PFSK-1 (cell line): ENCODE measurements around the gene TMEM37.

Experiments
- FOXP2 ChIP-seq: optimal IDR thresholded peaks from 2 replicates; pipeline ENCODE3; 2011; ENCODE audit warnings: borderline replicate concordance, control low read depth, inconsistent platforms; ENCODE audit not compliant: insufficient read depth; ENCODE audit errors: extremely low read length, extremely low read depth
- POLR2AphosphoS5 ChIP-seq: IDR thresholded peaks from 2 replicates; pipeline ENCODE4 v1.6.1; 2012; ENCODE audit warnings: low read depth, mild to moderate bottlenecking, control low read depth, low read length, moderate library complexity
- SIN3A ChIP-seq: IDR thresholded peaks from 2 replicates; pipeline ENCODE4 v1.6.1; 2012; ENCODE audit warnings: mild to moderate bottlenecking, low read length, moderate library complexity, borderline replicate concordance; ENCODE audit not compliant: insufficient read depth
- TAF1 ChIP-seq: IDR thresholded peaks from 2 replicates; pipeline ENCODE4 v1.6.1; 2012; ENCODE audit warnings: low read length, control low read depth, borderline replicate concordance; ENCODE audit not compliant: insufficient read depth
- TF ChIP-seq, protein P1 (sequence below), 2 experiments: IDR thresholded peaks; 2 replicates each; pipeline versions ENCODE4 v1.6.1 to v1.8.0; 2011 to 2012; ENCODE audit warnings: low read depth in 2 of 2, low read length in 2 of 2, control low read depth in 1 of 2, inconsistent platforms in 1 of 2, mild to moderate bottlenecking in 1 of 2, moderate library complexity in 1 of 2; ENCODE audit not compliant: insufficient read depth in 1 of 2

TMEM37 gene

DNA sequence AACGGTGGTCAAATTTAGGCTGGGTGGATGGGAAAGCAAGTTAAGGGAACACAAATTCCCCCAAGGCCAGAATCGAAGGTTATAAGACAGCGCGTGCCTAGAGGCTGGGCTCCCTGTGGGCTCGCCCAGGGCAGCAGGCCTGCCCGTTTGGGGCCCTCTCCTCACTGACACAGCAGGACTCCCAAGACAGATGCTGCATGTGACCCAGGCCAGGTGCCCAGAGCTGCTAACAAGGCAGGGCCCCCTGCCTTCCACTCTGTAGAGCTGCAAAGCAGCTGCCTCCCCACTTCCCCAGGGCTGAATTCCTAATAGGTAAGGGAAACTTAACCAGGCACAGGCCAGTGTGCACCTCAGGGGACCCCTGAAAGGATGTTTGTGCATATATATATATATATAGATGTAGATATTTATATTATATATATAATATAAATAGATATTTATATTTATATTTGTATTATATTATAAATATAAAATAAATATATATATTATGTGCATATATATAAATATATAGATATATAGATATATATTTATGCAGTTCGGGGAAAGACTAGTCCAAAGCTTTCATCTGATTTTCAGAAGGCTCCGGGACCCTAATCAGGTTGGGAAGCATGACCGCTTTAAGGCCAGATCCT, 43.7 kb downstream of the TMEM37 start:
- TF ChIP-seq SIN3A (no peak), POLR2AphosphoS5 (no peak), FOXP2 (no peak), TAF1 (no peak)
- TF ChIP-seq, protein P1, sequence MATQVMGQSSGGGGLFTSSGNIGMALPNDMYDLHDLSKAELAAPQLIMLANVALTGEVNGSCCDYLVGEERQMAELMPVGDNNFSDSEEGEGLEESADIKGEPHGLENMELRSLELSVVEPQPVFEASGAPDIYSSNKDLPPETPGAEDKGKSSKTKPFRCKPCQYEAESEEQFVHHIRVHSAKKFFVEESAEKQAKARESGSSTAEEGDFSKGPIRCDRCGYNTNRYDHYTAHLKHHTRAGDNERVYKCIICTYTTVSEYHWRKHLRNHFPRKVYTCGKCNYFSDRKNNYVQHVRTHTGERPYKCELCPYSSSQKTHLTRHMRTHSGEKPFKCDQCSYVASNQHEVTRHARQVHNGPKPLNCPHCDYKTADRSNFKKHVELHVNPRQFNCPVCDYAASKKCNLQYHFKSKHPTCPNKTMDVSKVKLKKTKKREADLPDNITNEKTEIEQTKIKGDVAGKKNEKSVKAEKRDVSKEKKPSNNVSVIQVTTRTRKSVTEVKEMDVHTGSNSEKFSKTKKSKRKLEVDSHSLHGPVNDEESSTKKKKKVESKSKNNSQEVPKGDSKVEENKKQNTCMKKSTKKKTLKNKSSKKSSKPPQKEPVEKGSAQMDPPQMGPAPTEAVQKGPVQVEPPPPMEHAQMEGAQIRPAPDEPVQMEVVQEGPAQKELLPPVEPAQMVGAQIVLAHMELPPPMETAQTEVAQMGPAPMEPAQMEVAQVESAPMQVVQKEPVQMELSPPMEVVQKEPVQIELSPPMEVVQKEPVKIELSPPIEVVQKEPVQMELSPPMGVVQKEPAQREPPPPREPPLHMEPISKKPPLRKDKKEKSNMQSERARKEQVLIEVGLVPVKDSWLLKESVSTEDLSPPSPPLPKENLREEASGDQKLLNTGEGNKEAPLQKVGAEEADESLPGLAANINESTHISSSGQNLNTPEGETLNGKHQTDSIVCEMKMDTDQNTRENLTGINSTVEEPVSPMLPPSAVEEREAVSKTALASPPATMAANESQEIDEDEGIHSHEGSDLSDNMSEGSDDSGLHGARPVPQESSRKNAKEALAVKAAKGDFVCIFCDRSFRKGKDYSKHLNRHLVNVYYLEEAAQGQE (IDR thresholded peaks at IDR 0.05; ENCODE audit: insufficient read depth in 1 of 2, low read depth in 2 of 2, low read length in 2 of 2), result no peak

GRCh38 chr2:119475857-119476244, 44.2 kb downstream of the TMEM37 start:
- TF ChIP-seq TAF1, result no peak
- no peak for TF ChIP-seq FOXP2
- TF ChIP-seq SIN3A, result no peak
- TF ChIP-seq, protein P1 (IDR thresholded peaks at IDR 0.05; ENCODE audit: insufficient read depth in 1 of 2, low read depth in 2 of 2, low read length in 2 of 2), result no peak
- TF ChIP-seq POLR2AphosphoS5, result no peak

DNA sequence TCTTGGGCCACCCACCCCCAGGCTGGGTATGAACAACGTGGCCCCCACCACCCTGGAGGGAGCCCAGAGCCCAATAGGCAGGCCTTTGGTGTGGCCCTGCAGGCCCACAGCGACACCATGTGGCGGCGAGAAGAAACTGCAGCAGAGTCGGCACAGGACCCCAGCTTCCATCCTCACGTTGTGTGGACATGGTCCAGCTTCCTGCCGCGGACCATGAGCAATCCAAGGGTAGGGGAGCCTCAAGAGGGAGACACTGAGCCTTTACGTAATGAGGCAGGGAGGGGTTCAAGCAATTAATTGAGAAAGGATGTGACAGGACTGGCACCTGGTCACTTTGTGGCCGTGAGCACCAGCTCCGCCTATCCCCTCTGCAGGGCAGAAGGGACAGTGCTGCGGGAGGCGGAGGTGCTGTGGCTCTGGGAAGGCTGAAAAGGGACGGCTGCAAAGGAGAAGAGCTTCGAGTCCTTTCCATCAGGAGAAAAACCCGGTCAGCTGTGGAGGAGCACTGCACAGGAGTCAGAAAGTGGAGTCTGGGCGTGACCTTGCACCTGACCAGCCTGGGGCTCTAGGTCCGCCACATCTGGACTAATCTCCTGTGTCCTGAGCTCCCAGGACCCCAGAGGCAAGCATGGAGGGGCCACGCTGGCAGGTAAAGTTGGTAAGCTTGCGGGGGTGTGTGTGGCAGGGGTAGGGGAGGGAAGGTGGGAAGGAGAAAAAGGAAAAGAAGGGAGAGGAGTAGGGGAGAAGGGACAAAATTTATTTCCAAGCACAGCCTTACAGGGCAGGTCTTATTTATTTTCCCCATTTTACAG, 44.9 kb downstream of the TMEM37 start:
- TF ChIP-seq POLR2AphosphoS5, result no peak
- no peak for TF ChIP-seq FOXP2
- TF ChIP-seq, protein P1 (IDR thresholded peaks at IDR 0.05; ENCODE audit: insufficient read depth in 1 of 2, low read depth in 2 of 2, low read length in 2 of 2), result no peak
- TF ChIP-seq TAF1, result no peak
- no peak for TF ChIP-seq SIN3A

GRCh38 chr2:119477113-119477505, 45.5 kb downstream of the TMEM37 start:
- TF ChIP-seq FOXP2, result no peak
- TF ChIP-seq POLR2AphosphoS5, result no peak
- TF ChIP-seq, protein P1 (IDR thresholded peaks at IDR 0.05; ENCODE audit: insufficient read depth in 1 of 2, low read depth in 2 of 2, low read length in 2 of 2), result no peak
- no peak for TF ChIP-seq SIN3A
